ENCODE data around the gene RAD52. TPM values are rescaled to one million over a fixed set of nuclear protein-coding genes. Genes with fewer than 3 reads are reported as not detected.

RAD52 gene
- 2.6 and 7.0 TPM in 2 replicates for total RNA-seq

GRCh38 chr12:949453-950191 lies at the start of gene RAD52:
RAD52 (minus strand) TSS chr12:949694; CDS start chr12:933058, 16,636 bp downstream.

GRCh38 chr12:990661-991349 lies 41.3 kb upstream of the RAD52 start, which contains the start of gene ERC1:
ERC1 (plus strand) TSS chr12:991223; CDS start chr12:1027904, 36,681 bp downstream.

Other genes with a start within 250 kb of the RAD52 start
- 54.6 and 73.0 TPM in 2 replicates for gene WNK1, start 197.1 kb downstream of the RAD52 start, total RNA-seq
- 11.1 and 16.5 TPM in 2 replicates for gene ERC1, start 41.5 kb upstream of the RAD52 start, total RNA-seq

All from airway epithelial cell (primary cell).